H1 (cell line): ENCODE results near the gene DAB2IP. TPM values are rescaled to one million over a fixed set of nuclear protein-coding genes. Genes with fewer than 3 reads are reported as not detected.

ENCODE experiments used
- CTCF ChIA-PET: fragments of 300-600 bp; sonication (Branson Sonifier 250); formaldehyde crosslinking; loops from one replicate; lab custom pipeline; 2021; ENCODE audit not compliant: partially characterized antibody; lab: Charles Lee
- POLR2A ChIA-PET: fragments of 300-600 bp; sonication (Branson Sonifier 250); formaldehyde crosslinking; loops from one replicate; lab custom pipeline; 2021; ENCODE audit warnings: inconsistent platforms; ENCODE audit not compliant: partially characterized antibody; lab: Charles Lee
- DNase-seq, 2 experiments: peaks; one replicate each; pipeline versions ENCODE4 v3.0.0 to v3.0.0-alpha.2; 2010 to 2022; ENCODE audit warnings: low spot score in 2 of 2, low read depth in 1 of 2, mixed read lengths in 1 of 2
- FAIRE-seq: peaks from 2 replicates; lab custom pipeline; 2011; peaks lifted over from hg19 to GRCh38; lab: Jason Lieb, UNC
- H2AFZ ChIP-seq: 2 replicates; pipeline ENCODE4 v1.8.1; 2012; ENCODE audit warnings: low read length, inconsistent platforms
- H2AK5ac ChIP-seq: 2 replicates; pipeline ENCODE4 v1.6.1; 2013; ENCODE audit warnings: low read depth, low read length
- H2BK120ac ChIP-seq: replicated peaks from 2 replicates; pipeline ENCODE3; 2013; ENCODE audit warnings: low read depth, low read length, inconsistent platforms
- H2BK12ac ChIP-seq: 2 replicates; pipeline ENCODE4 v1.6.1; 2013; ENCODE audit warnings: low read depth, low read length
- H2BK15ac ChIP-seq: 2 replicates; pipeline ENCODE4 v1.6.1; 2013; ENCODE audit warnings: low read length
- H2BK20ac ChIP-seq: 2 replicates; pipeline ENCODE4 v1.6.1; 2013; ENCODE audit warnings: low read length
- H2BK5ac ChIP-seq: 2 replicates; pipeline ENCODE4 v1.6.1; 2013; ENCODE audit warnings: low read depth, low read length
- H3K14ac ChIP-seq: 2 replicates; pipeline ENCODE4 v1.6.1; 2013; ENCODE audit warnings: inconsistent platforms; ENCODE audit not compliant: insufficient read length
- H3K18ac ChIP-seq: 2 replicates; pipeline ENCODE4 v1.6.1; 2013; ENCODE audit warnings: low read length; ENCODE audit errors: extremely low read depth
- H3K23ac ChIP-seq: 2 replicates; pipeline ENCODE4 v1.6.1; 2013; ENCODE audit warnings: inconsistent platforms; ENCODE audit not compliant: insufficient read length
- H3K23me2 ChIP-seq: 2 replicates; pipeline ENCODE4 v1.6.1; 2013; ENCODE audit warnings: low read depth, low read length
- H3K27ac ChIP-seq: 2 replicates; pipeline ENCODE4 v1.6.1; 2011; ENCODE audit warnings: low read depth, low read length, inconsistent platforms
- H3K27me3 ChIP-seq, 4 experiments: replicated peaks in 1 of 4; 1 replicate in 1 of 4; 2 replicates in 3 of 4; pipeline versions ENCODE4 v1.6.1 to v1.8.1; 2011 to 2013; ENCODE audit warnings: low read length in 3 of 4, mild to moderate bottlenecking in 3 of 4, inconsistent platforms in 2 of 4, mixed read lengths in 2 of 4, moderate library complexity in 1 of 4; ENCODE audit not compliant: control insufficient read depth in 3 of 4, insufficient read depth in 3 of 4; ENCODE audit errors: extremely low read depth in 1 of 4
- H3K36me3 ChIP-seq, 4 experiments: 2 replicates each; pipeline versions ENCODE4 v1.6.1 to v1.8.1; 2011 to 2013; ENCODE audit warnings: mild to moderate bottlenecking in 4 of 4, low read length in 3 of 4, moderate library complexity in 2 of 4, control low read depth in 1 of 4, inconsistent platforms in 1 of 4; ENCODE audit not compliant: insufficient read depth in 4 of 4, control insufficient read depth in 2 of 4
- H3K4ac ChIP-seq: replicated peaks from 2 replicates; pipeline ENCODE3; 2013; ENCODE audit warnings: low read length, low read depth, mixed read lengths, inconsistent platforms; ENCODE audit not compliant: insufficient read length
- H3K4me1 ChIP-seq, 4 experiments: replicated peaks in 1 of 4; 1 replicate in 1 of 4; 2 replicates in 3 of 4; pipeline versions ENCODE4 v1.6.1 to v1.8.1; 2011 to 2013; ENCODE audit warnings: low read length in 3 of 4, inconsistent platforms in 2 of 4, mixed read lengths in 1 of 4; ENCODE audit not compliant: insufficient read depth in 4 of 4, control insufficient read depth in 3 of 4
- H3K4me2 ChIP-seq, 2 experiments: 2 replicates each; pipeline versions ENCODE4 v1.6.1 to v1.8.1; 2011 to 2013; ENCODE audit warnings: low read depth in 2 of 2, low read length in 2 of 2, control low read depth in 1 of 2, inconsistent platforms in 1 of 2, mild to moderate bottlenecking in 1 of 2; ENCODE audit not compliant: insufficient read depth in 1 of 2
- H3K4me3 ChIP-seq, 4 experiments: fragments of 200-600, 300-600 bp in 1 of 4; sonication (generic), shearing (Covaris generic), sonication (Bioruptor Twin) in 1 of 4; 2 replicates each; pipeline versions ENCODE4 v1.5.1 to v1.8.1; 2011 to 2016; ENCODE audit warnings: low read length in 4 of 4, low read depth in 3 of 4, control low read depth in 2 of 4, inconsistent platforms in 2 of 4, mild to moderate bottlenecking in 2 of 4, mixed read lengths in 1 of 4, moderate library complexity in 1 of 4; ENCODE audit not compliant: insufficient read depth in 2 of 4; ENCODE audit errors: extremely low read depth in 1 of 4
- H3K56ac ChIP-seq: replicated peaks from 2 replicates; pipeline ENCODE3; 2013; ENCODE audit warnings: low read depth, mild to moderate bottlenecking, mixed read lengths, low read length, inconsistent platforms; ENCODE audit not compliant: insufficient read length
- H3K79me1 ChIP-seq: 2 replicates; pipeline ENCODE4 v1.6.1; 2013; ENCODE audit warnings: low read depth, low read length, control low read depth
- H3K79me2 ChIP-seq, 2 experiments: 2 replicates each; pipeline versions ENCODE4 v1.6.1 to v1.8.1; 2012 to 2013; ENCODE audit warnings: low read length in 2 of 2, mild to moderate bottlenecking in 2 of 2, inconsistent platforms in 1 of 2; ENCODE audit not compliant: insufficient read depth in 2 of 2, control insufficient read depth in 1 of 2
- H3K9ac ChIP-seq, 4 experiments: replicated peaks in 1 of 4; 1 replicate in 1 of 4; 2 replicates in 3 of 4; pipeline versions ENCODE4 v1.6.1 to v1.8.1; 2011 to 2013; ENCODE audit warnings: low read depth in 3 of 4, low read length in 3 of 4, control low read depth in 2 of 4, mild to moderate bottlenecking in 2 of 4, moderate library complexity in 2 of 4, inconsistent platforms in 1 of 4; ENCODE audit errors: extremely low read depth in 1 of 4
- H3K9me3 ChIP-seq, 2 experiments: 2 replicates each; pipeline versions ENCODE4 v1.6.1 to v1.8.1; 2012 to 2013; ENCODE audit warnings: mild to moderate bottlenecking in 2 of 2, moderate library complexity in 2 of 2, control low read depth in 1 of 2, inconsistent platforms in 1 of 2, low read depth in 1 of 2, low read length in 1 of 2, mixed read lengths in 1 of 2; ENCODE audit not compliant: insufficient read depth in 2 of 2
- H4K20me1 ChIP-seq, 2 experiments: replicated peaks in 1 of 2; 2 replicates each; pipeline versions ENCODE3 to v1.8.1; 2011 to 2013; ENCODE audit warnings: inconsistent platforms in 2 of 2, low read length in 2 of 2, mild to moderate bottlenecking in 1 of 2; ENCODE audit not compliant: insufficient read depth in 2 of 2, control insufficient read depth in 1 of 2
- H4K5ac ChIP-seq: 2 replicates; pipeline ENCODE4 v1.6.1; 2013; ENCODE audit warnings: low read length, low read depth, mixed read lengths, inconsistent platforms; ENCODE audit not compliant: insufficient read length
- H4K8ac ChIP-seq: 2 replicates; pipeline ENCODE4 v1.8.0; 2013; ENCODE audit warnings: mild to moderate bottlenecking, moderate library complexity, low read length, inconsistent platforms; ENCODE audit not compliant: insufficient read depth; ENCODE audit errors: extremely low read depth
- H4K91ac ChIP-seq: replicated peaks from 2 replicates; pipeline ENCODE3; 2013; ENCODE audit warnings: low read length, mixed read lengths, inconsistent platforms; ENCODE audit not compliant: insufficient read length
- SRF ChIP-seq: IDR thresholded peaks from 2 replicates; pipeline ENCODE4 v1.6.1; 2011; ENCODE audit warnings: mild to moderate bottlenecking, low read depth, low read length, moderate library complexity
- WGBS, 2 experiments: shearing (Covaris generic) in 1 of 2; methylation state at CpG; one replicate each; pipeline versions ENCODE4 v1.1.6 to v1.1.7; 2013 to 2015; ENCODE audit warnings: low lambda C conversion rate in 2 of 2, mixed read lengths in 2 of 2, inconsistent platforms in 1 of 2, low coverage in 1 of 2, missing lambda C conversion rate in 1 of 2; ENCODE audit not compliant: insufficient replicate concordance in 2 of 2, insufficient coverage in 1 of 2, insufficient read length in 1 of 2; ENCODE audit errors: extremely low coverage in 1 of 2, missing lambda C conversion rate in 1 of 2; 5-methylcytosine and 5-hydroxymethylcytosine counted together
- polyA plus RNA-seq, 7 experiments: library from polyadenylated mRNA; depleted of rRNA in 3 of 7; stranded (reverse) in 5 of 7; unstranded in 2 of 7; fragments of >200 nt in 5 of 7; fragments of 200-250 nt in 2 of 7; gene quantifications; 1 replicate in 5 of 7; 2 replicates in 1 of 7; 4 replicates in 1 of 7; pipeline versions ENCODE4 v1.2.1 to v1.2.3, GENCODE V29; 2011 to 2013; ENCODE audit warnings: missing spikeins in 2 of 7, mixed read lengths in 2 of 7
- total RNA-seq: library from RNA; stranded (reverse); fragmentation: NEBNext Ultra II Directional; extraction: Animal tissue kit (Norgen Biotek cat#: 25700); gene quantifications from 2 replicates; pipeline ENCODE4 v1.2.1, GENCODE V29; 2021

DAB2IP gene
- total and polyA plus RNA-seq, 2 of the 8 experiments (the other 6 are each of a cell fraction or from before 2014, with no cell fraction given): 19.7 to 39.5 TPM

DNA sequence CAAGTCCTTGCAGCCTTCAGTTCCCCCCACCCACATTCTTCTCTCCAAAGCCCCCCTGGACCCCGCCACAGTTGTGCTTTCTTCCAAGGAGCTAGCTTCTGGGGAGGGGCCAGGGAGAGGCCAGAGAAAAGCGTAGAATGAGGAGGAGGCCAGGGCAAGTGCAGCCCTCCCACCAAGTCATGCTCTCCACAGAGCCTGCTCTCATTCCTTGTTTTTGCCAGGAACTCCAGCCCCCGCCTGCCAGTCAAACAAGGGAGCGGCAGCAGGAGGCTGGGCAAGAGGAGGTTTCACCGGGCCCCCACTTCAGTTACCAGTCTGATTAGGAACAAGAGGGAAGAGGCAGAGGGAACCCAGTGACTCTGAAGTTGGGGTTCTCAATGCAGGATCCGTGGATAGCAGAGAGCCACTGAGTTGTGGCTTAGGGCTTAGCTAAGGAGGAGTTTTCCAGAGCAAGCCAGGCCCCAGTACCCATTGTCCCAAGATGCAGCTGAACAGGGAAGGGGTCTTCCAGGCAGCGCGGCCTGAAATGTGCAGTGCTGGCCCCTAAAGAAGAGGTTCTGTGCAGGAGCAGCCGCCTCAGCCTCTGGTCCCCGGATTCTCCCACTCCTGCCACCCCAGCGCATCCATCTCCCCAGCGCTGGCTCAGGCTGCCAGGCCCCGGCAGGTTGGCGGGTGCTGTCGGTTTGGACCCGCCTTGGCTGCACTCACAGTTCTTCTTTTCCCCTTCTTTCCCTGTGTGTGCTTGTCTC is 120.6 kb downstream of the DAB2IP start:
- peaks cover 6 to 42% (median 22%) of the 10 kb centered on the region in 4 experiments; a peak in 7 of 8 replicates for H3K36me3 ChIP-seq
- no peak overlapping the region for H3K18ac ChIP-seq
- H2BK12ac ChIP-seq: no peak overlapping the region
- no peaks in the 10 kb centered on the region for H3K79me1 ChIP-seq
- H2BK120ac ChIP-seq: no peak overlapping the region
- FAIRE-seq (no peak), DNase-seq (no peak)
- CTCF ChIA-PET: interaction anchor here (0.7 kb wide), 1 partner anchor 42 kb away, joined by 3 read pairs; no protein-coding TSS in a partner anchor
- H4K91ac ChIP-seq: no peak overlapping the region
- no peak overlapping the region for H3K4me2 ChIP-seq
- no peak overlapping the region for H2AFZ ChIP-seq
- H4K8ac ChIP-seq: no peak overlapping the region; the same call in 1 of the 2 replicates
- POLR2A ChIA-PET: no interaction called here
- no peaks in the 10 kb centered on the region for H3K79me2 ChIP-seq
- H3K56ac ChIP-seq: no peak overlapping the region
- no peak overlapping the region for H4K5ac ChIP-seq
- no peak overlapping the region for H2BK20ac ChIP-seq
- no peak overlapping the region for H3K27ac ChIP-seq
- no peak overlapping the region for H3K4ac ChIP-seq
- TF ChIP-seq SRF: no peak
- H3K4me3 ChIP-seq: no peak overlapping the region
- 90% methylated on average over 16 of the region's 16 CpGs; no CpG with 5 or more reads in 1 of the 2 experiments for WGBS, 2 experiments
- no peaks in the 10 kb centered on the region; the same call in 1 of the 2 replicates for H3K23me2 ChIP-seq
- H2AK5ac ChIP-seq: no peak overlapping the region
- H4K20me1 ChIP-seq: peaks cover 0 to 8% of the 10 kb centered on the region in 2 experiments
- H2BK15ac ChIP-seq: no peak overlapping the region
- no peak overlapping the region for H2BK5ac ChIP-seq
- no peaks in the 10 kb centered on the region for H3K27me3 ChIP-seq
- no peaks in the 10 kb centered on the region for H3K4me1 ChIP-seq
- no peak overlapping the region for H3K14ac ChIP-seq
- no peak overlapping the region for H3K9ac ChIP-seq
- no peak overlapping the region for H3K23ac ChIP-seq
- H3K9me3 ChIP-seq: no peaks in the 10 kb centered on the region
